22Rv1 (cell line): ENCODE data around the gene ARID3B.
A peak's percentile ranks its signal among the peaks of the same experiment; 100 is the strongest.

ENCODE experiments used
- H3K27ac ChIP-seq: fragments of 450-650 bp; 2 replicates; pipeline ENCODE4 v1.5.1; 2017
- ZFX ChIP-seq: fragments of 450-650 bp; IDR thresholded peaks from 2 replicates; pipeline ENCODE4 v1.6.1; 2017; ENCODE audit warnings: antibody characterized with exemption, borderline replicate concordance
- TF ChIP-seq, protein P1 (sequence below): fragments of 450-650 bp; IDR thresholded peaks from 2 replicates; pipeline ENCODE4 v1.5.1; 2017; ENCODE audit warnings: mild to moderate bottlenecking

ARID3B gene

DNA sequence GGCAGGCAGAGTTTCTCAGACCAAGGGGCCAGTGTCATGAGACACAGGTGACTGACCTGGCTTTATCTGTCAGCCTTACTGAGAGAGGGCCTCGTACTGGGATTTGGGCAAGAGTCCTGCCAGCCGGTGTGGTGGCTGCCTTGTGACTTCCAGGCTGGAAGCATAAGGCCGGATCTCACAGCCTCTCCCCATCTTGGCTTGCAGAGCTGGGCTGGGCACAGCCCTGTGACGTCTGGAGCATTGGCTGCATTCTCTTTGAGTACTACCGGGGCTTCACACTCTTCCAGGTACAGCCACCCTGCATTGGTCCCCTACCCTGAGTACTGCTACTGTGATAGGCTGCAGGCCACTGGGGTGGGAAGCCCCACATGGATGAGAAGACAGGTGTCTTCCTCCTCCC is 86.7 kb downstream of the ARID3B start:
- H3K27ac ChIP-seq = 0 out of 2 replicates have a peak overlapping the region, but pooled peaks have one; percentile 7
- TF ChIP-seq, protein P1, sequence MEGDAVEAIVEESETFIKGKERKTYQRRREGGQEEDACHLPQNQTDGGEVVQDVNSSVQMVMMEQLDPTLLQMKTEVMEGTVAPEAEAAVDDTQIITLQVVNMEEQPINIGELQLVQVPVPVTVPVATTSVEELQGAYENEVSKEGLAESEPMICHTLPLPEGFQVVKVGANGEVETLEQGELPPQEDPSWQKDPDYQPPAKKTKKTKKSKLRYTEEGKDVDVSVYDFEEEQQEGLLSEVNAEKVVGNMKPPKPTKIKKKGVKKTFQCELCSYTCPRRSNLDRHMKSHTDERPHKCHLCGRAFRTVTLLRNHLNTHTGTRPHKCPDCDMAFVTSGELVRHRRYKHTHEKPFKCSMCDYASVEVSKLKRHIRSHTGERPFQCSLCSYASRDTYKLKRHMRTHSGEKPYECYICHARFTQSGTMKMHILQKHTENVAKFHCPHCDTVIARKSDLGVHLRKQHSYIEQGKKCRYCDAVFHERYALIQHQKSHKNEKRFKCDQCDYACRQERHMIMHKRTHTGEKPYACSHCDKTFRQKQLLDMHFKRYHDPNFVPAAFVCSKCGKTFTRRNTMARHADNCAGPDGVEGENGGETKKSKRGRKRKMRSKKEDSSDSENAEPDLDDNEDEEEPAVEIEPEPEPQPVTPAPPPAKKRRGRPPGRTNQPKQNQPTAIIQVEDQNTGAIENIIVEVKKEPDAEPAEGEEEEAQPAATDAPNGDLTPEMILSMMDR = no peak
- TF ChIP-seq ZFX = no peak

DNA sequence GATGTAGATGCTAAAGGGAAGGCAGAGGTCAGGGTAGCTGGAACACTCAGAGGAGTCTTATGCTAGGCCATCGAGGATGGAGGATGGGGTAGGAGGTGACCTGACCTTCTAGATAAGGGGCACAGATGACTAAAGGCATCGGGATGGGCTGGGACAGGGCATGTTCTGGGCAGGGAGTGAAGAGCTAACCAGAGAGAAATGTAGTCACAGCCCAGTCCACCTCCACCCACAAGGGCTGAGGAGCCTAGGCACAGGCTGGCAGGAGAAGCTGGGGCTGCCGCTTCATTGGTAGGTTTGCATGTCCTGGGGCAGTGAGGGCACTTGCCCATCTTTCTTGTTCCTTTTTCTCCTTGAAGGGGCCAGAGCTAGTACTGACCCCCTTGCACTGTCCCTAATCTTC is 87.2 kb downstream of the ARID3B start:
- TF ChIP-seq ZFX = no peak
- TF ChIP-seq, protein P1 = no peak
- 0 out of 2 replicates have a peak overlapping the region, but pooled peaks have one; percentile 22 for H3K27ac ChIP-seq

DNA sequence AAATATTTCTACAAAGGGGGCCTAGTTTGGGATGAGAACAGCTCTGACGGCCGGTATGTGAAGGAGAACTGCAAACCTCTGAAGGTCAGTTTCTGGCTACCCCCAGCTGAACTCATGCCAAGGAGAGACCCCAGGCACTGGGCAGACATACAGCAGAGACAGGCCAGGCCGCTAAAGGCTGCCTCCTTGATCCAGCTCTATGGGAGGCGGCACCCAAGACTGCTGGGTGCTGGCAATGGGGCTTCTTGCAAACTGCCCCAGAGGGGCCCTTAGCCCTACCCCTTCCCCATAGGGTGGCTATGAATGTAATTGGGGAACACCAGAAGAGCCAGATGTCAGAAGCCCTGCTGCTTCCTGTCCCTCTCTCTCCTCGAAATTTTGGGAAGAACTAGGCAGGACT is 87.9 kb downstream of the ARID3B start:
- TF ChIP-seq, protein P1 = no peak
- no peak for TF ChIP-seq ZFX
- peak overlapping the region; percentile 22; the same call in 1 of the 2 replicates for H3K27ac ChIP-seq

DNA sequence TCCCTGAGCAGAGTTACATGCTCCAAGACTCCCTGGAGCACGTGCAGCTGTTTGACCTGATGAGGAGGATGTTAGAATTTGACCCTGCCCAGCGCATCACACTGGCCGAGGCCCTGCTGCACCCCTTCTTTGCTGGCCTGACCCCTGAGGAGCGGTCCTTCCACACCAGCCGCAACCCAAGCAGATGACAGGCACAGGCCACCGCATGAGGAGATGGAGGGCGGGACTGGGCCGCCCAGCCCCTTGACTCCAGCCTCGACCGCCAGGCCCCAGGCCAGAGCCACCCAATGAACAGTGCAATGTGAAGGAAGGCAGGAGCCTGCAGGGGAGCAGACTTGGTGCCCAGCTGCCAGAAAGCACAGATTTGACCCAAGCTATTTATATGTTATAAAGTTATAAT is 88.7 kb downstream of the ARID3B start:
- 0 out of 2 replicates have a peak overlapping the region, but pooled peaks have one; percentile 36 for H3K27ac ChIP-seq

DNA sequence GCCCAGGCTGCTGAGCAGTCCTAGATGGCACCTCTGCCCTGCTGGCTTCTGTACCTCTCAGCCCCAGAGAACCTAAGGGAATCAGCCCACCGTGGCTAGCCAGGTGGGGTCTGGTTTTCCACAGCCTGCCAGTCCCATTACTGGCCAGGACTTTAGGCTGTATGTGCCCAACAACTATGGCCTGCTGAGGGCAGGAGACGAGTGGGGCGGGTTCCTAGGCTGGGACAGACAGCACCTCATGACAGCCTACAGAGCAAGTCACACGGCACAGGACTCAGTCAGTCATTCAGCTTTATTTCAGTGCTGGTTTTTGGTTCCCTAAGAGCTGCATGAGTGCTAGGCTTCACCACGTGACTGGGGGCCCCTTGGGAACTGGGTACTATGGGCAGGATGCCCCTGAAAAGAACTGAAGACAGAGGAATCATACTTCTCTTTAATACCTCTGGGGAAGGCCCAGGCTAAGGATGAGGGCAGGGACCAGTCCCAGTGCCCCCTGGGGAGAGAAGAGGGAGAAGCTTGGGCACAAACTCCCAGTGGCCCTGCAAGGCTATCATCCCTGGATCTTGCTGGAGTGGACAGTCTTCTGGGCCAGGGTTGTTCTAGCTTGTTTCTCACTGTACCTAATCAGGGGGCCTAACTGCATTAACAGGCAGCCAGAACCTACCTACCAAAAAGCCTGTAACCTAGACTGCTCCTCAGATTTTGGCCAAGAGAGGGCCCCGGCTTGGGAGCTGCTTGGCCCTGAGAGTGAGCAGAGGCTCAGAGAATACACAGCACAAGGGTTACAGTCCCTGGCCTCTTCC is 89.5 kb downstream of the ARID3B start:
- H3K27ac ChIP-seq = peak overlapping the region; percentile 36
- TF ChIP-seq, protein P1 = no peak; the same call in 1 of the 2 replicates
- TF ChIP-seq ZFX = no peak

DNA sequence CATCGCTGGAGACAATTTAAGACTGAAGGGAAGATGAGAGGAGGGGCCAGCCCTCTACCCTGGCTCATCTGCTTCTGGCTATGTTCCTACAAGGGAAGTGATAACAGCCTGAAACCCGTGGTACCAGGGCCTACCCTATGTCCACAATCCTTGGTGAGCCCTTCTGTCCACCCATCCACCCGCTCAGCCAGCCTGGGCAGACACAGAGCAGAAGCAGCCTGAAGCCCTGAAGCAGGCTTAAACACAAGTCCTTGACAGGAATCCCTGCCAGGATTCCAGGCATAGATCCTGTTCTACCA is 90.0 kb downstream of the ARID3B start:
- peak overlapping the region; percentile 36 for H3K27ac ChIP-seq
- TF ChIP-seq ZFX = no peak
- TF ChIP-seq, protein P1 = no peak

DNA sequence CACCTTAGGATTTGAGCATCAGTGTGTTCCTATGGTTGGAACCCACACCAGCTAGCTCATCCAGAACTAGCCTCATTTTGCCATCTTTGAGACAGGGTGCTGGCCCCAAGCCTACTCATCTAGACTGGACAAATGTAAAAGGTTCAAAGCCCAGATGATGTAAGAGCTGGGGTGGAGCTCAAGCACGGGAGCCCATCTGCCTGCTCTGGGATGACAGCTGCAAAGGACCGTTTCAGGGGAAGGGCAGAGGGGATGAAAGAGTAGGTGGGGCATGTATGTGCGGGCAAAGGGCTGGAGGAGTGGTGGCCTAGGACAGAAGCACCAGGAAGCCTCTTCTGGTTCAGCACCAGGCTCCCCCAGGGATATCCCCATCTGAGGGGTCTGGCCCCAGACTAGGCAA is 90.4 kb downstream of the ARID3B start:
- H3K27ac ChIP-seq = peak overlapping the region; percentile 36
- no peak for TF ChIP-seq ZFX
- TF ChIP-seq, protein P1 = no peak
